KMS-11 (cell line): ENCODE measurements around the gene MARK2.
"Not testable (repeated sequence)": the region's sequence is repeated elsewhere in the genome, so short reads cannot be mapped to it uniquely, and the experiment has no call there.

Source experiments
- H2AFZ ChIP-seq: fragments of 200-600 bp; sonication (generic); 2 replicates; pipeline ENCODE4 v1.6.1; 2016; ENCODE audit warnings: antibody characterized with exemption, mixed run types, low read depth
- H3K27ac ChIP-seq: fragments of 200-600 bp; sonication (generic); 2 replicates; pipeline ENCODE4 v1.6.1; 2016; ENCODE audit warnings: mild to moderate bottlenecking, mixed run types
- H3K27me3 ChIP-seq: fragments of 200-600 bp; sonication (generic); 2 replicates; pipeline ENCODE4 v1.6.1; 2017; ENCODE audit warnings: mild to moderate bottlenecking, low read depth, mixed run types, moderate library complexity; ENCODE audit not compliant: insufficient read depth
- H3K36me3 ChIP-seq: fragments of 200-600 bp; sonication (generic); 2 replicates; pipeline ENCODE4 v1.6.1; 2017; ENCODE audit warnings: mild to moderate bottlenecking, mixed run types; ENCODE audit not compliant: insufficient read depth
- H3K4me1 ChIP-seq: fragments of 200-600 bp; sonication (generic); 2 replicates; pipeline ENCODE4 v1.6.1; 2016; ENCODE audit warnings: mild to moderate bottlenecking, low read depth, mixed run types; ENCODE audit not compliant: poor library complexity, severe bottlenecking
- H3K4me2 ChIP-seq: fragments of 200-600 bp; sonication (generic); 2 replicates; pipeline ENCODE4 v1.7.0; 2016; ENCODE audit warnings: mild to moderate bottlenecking, mixed run types
- H3K4me3 ChIP-seq: fragments of 200-600 bp; sonication (generic); IDR thresholded peaks from 2 replicates; pipeline ENCODE4 v1.6.1; 2017; ENCODE audit warnings: low read depth, low read length, mixed read lengths; ENCODE audit not compliant: insufficient read depth
- H3K79me2 ChIP-seq: fragments of 200-600 bp; sonication (generic); 2 replicates; pipeline ENCODE4 v1.6.1; 2016; ENCODE audit warnings: low read depth, mixed run types; ENCODE audit not compliant: insufficient read depth
- H3K9ac ChIP-seq: fragments of 200-600 bp; sonication (generic); 2 replicates; pipeline ENCODE4 v1.6.1; 2016; ENCODE audit warnings: mild to moderate bottlenecking, mixed run types
- H4K20me1 ChIP-seq: fragments of 200-600 bp; sonication (generic); 2 replicates; pipeline ENCODE4 v1.6.1; 2016; ENCODE audit warnings: mild to moderate bottlenecking, mixed run types; ENCODE audit not compliant: insufficient read depth
- TF ChIP-seq, protein P1 (sequence below): fragments of 200-600 bp; sonication (generic); conservative IDR thresholded peaks from 2 replicates; pipeline ENCODE4 v1.6.1; 2017; ENCODE audit warnings: low read depth, mild to moderate bottlenecking, antibody characterized with exemption, low read length, moderate library complexity, mixed read lengths

The MARK2 gene

DNA sequence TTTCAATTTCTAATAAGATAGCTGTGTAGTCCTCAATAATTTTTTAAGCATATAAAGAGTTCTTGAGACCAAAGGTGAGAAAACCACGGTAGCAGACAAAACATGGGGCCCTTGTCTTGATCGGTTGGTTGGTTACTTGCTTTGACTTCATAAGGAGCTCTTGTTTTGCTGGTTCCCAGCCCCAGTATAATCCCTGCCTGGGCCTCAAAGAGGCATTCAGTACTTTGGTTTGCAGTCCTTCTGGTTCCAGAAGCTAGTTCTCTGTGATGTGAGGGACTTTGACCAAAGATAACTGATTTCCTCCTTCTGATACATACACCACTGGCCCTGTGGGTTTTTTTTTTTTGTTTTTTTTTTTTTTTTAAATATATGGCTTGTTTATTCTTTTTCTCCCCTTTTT, 17.1 kb downstream of the MARK2 start:
- H3K27ac ChIP-seq, result peak overlapping the region; percentile 29; the same call in 1 of the 2 replicates
- H3K36me3 ChIP-seq, result no peaks in the 10 kb centered on the region
- H3K27me3 ChIP-seq, result no peaks in the 10 kb centered on the region
- peaks cover 78% of the 10 kb centered on the region for H3K4me1 ChIP-seq
- H2AFZ ChIP-seq, result no peak overlapping the region
- no peak overlapping the region for H3K4me3 ChIP-seq
- H4K20me1 ChIP-seq, result peaks cover 10% of the 10 kb centered on the region; the same call in 1 of the 2 replicates
- TF ChIP-seq, protein P1, sequence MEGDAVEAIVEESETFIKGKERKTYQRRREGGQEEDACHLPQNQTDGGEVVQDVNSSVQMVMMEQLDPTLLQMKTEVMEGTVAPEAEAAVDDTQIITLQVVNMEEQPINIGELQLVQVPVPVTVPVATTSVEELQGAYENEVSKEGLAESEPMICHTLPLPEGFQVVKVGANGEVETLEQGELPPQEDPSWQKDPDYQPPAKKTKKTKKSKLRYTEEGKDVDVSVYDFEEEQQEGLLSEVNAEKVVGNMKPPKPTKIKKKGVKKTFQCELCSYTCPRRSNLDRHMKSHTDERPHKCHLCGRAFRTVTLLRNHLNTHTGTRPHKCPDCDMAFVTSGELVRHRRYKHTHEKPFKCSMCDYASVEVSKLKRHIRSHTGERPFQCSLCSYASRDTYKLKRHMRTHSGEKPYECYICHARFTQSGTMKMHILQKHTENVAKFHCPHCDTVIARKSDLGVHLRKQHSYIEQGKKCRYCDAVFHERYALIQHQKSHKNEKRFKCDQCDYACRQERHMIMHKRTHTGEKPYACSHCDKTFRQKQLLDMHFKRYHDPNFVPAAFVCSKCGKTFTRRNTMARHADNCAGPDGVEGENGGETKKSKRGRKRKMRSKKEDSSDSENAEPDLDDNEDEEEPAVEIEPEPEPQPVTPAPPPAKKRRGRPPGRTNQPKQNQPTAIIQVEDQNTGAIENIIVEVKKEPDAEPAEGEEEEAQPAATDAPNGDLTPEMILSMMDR, result no peak
- peak overlapping the region; percentile 49 for H3K4me2 ChIP-seq
- peaks cover 71% of the 10 kb centered on the region for H3K79me2 ChIP-seq
- H3K9ac ChIP-seq, result no peak overlapping the region

DNA sequence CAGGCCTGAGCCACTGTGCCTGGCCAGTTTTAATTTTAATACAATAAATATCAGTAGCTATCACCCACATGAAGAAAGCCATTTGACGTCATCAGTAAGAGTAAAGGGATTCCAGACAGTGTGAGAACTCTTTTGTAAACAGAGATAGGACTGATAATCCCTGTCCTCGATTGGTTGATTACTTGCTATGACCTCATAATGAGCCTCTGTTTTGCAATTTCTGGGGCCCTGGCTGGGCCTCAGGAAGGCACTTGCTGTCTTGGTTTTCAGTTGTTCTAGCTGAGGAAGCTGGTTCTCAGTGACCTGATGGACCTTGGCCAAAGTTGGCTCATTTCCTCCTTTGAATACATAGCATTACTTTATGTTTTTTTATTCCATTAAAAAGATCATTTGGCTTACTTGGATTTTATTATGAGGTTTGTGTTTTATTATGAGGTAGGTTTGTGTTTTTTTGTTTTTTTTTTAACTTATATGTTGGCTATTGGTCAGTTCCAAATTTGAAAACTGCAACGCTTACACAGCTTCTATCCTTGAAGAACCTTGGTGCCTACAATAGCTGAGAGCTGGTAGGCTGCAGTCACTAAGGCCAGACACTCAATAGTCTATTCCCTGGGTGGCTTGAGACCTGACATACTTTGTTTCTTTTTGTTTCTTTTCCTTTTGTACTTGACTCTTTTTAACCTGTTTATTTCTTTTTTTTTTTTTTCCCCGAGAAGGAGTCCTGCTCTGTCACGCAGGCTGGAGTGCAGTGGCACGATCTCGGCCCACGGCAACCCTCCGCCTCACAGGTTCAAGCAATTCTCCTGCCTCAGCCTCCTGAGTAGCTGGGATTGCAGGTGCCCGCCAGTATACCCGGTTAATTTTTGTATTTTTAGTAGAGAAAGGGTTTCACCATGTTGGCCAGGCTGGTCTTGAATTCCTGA, 20.0 kb downstream of the MARK2 start:
- H3K79me2 ChIP-seq, result peaks cover 51% of the 10 kb centered on the region

DNA sequence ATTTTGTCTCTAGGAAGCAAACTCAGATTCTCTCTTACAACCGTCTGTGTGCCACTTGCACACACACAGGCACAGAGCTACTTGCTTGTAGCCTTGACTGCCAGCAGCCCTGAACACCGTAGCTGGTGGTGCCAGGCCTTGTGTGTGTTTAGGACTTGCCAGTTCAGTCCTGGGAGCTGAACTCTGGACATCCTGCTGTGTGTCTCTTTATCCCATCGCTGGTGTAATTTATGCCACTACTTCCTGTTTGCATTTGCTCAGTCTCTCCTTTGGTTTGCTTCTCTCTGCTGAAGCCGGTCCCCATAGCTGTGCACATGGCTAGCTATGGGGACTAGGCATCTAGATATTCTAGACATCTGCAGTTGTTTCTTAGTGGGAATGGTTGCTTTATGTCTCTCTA, 24.0 kb downstream of the MARK2 start:
- H3K4me2 ChIP-seq, result no peak overlapping the region
- TF ChIP-seq, protein P1, result no peak
- H3K36me3 ChIP-seq, result no peaks in the 10 kb centered on the region; the same call in 1 of the 2 replicates

More for the DNA sequence above, 20.0 kb downstream of the MARK2 start:
- peaks cover 70% of the 10 kb centered on the region for H3K4me1 ChIP-seq
- H3K9ac ChIP-seq, result no peak overlapping the region
- no peak overlapping the region for H3K4me3 ChIP-seq
- TF ChIP-seq, protein P1, result no peak
- peak overlapping the region; percentile 2; the same call in 1 of the 2 replicates for H3K4me2 ChIP-seq
- no peak overlapping the region for H3K27ac ChIP-seq
- no peaks in the 10 kb centered on the region; the same call in 1 of the 2 replicates for H3K36me3 ChIP-seq
- no peaks in the 10 kb centered on the region for H4K20me1 ChIP-seq
- no peaks in the 10 kb centered on the region for H3K27me3 ChIP-seq
- H2AFZ ChIP-seq, result no peak overlapping the region

DNA sequence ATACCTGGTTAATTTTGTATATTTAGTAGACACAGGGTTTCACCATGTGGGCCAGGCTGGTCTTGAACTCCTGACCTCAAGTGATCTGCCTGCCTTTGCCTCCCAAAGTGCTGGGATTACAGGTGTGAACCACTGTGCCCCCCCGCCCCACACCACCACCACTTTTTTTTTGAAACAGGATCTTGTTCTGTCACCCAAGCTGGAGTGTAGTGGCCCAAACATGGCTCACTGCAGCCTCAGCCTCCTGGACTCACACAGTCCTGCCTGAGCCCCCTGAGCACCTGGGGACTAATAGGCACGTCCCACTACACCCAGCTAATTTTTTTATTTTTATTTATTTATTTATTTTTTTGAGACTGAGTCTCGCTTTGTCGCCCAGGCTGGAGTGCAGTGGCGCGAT, 24.7 kb downstream of the MARK2 start:
- not testable (repeated sequence) for H3K27me3 ChIP-seq, H2AFZ ChIP-seq, H3K9ac ChIP-seq, H3K27ac ChIP-seq, H3K36me3 ChIP-seq, H3K4me2 ChIP-seq, H4K20me1 ChIP-seq, H3K4me3 ChIP-seq
- Histone ChIP-seq H3K4me1 (peaks cover 79% of the 10 kb centered on the region), H3K79me2 (peaks cover 57% of the 10 kb centered on the region)

More for the DNA sequence above, 24.0 kb downstream of the MARK2 start:
- no peaks in the 10 kb centered on the region for H3K27me3 ChIP-seq
- H3K79me2 ChIP-seq, result peaks cover 57% of the 10 kb centered on the region; the same call in 1 of the 2 replicates
- H3K9ac ChIP-seq, result no peak overlapping the region
- no peak overlapping the region for H3K4me3 ChIP-seq
- peak overlapping the region; percentile 17; the same call in 1 of the 2 replicates for H3K27ac ChIP-seq
- no peaks in the 10 kb centered on the region for H4K20me1 ChIP-seq
- peaks cover 79% of the 10 kb centered on the region for H3K4me1 ChIP-seq
- H2AFZ ChIP-seq, result no peak overlapping the region
